ENCODE data around the gene TMEM170B.

- TF ChIP-seq CTCF (IDR thresholded peaks at IDR 0.05; ENCODE audit: low read depth, low read length) (no peak), EZH2phosphoT487 (IDR thresholded peaks at IDR 0.05; ENCODE audit: low read depth) (no peak)
These were observed 45.7 kb upstream of the TMEM170B start for GRCh38 chr6:11491596-11492463.

Measured in OCI-LY3 (cell line).